HFFc6 (cell line): ENCODE data around the gene RCBTB1. TPM values are rescaled to one million over a fixed set of nuclear protein-coding genes. Genes with fewer than 3 reads are reported as not detected.

ENCODE experiments used
- DNase-seq: peaks from one replicate; pipeline ENCODE4 v3.0.0-alpha.2; 2018
- H3K27ac Mint-ChIP-seq: 2 replicates; pipeline ENCODE4 v1.8.0; 2020; ENCODE audit warnings: mild to moderate bottlenecking, mixed read lengths
- H3K27me3 Mint-ChIP-seq: 2 replicates; pipeline ENCODE4 v1.8.0; 2021; ENCODE audit warnings: mild to moderate bottlenecking, moderate library complexity, mixed read lengths; ENCODE audit not compliant: insufficient read depth
- H3K36me3 Mint-ChIP-seq: 2 replicates; pipeline ENCODE4 v1.8.0; 2021; ENCODE audit warnings: low read depth, mixed read lengths
- H3K4me1 Mint-ChIP-seq: 2 replicates; pipeline ENCODE4 v1.8.0; 2020; ENCODE audit warnings: low read depth, mixed read lengths
- H3K4me3 Mint-ChIP-seq: 2 replicates; pipeline ENCODE4 v1.8.0; 2020; ENCODE audit warnings: mild to moderate bottlenecking, moderate library complexity, mixed read lengths
- H3K9me3 Mint-ChIP-seq: 2 replicates; pipeline ENCODE4 v1.8.0; 2020; ENCODE audit warnings: mild to moderate bottlenecking, mixed read lengths
- total RNA-seq, 6 experiments: library from RNA; stranded (reverse); fragmentation: NEBNext Ultra II Directional; extraction: Animal tissue kit (Norgen Biotek cat#: 25700); gene quantifications; 2 replicates in 1 of 6; 3 replicates in 5 of 6; pipeline ENCODE4 v1.2.3, GENCODE V29; 2021
- TF ChIP-seq, protein P1 (sequence below): fragments of 200-600 bp; sonication (generic); IDR thresholded peaks from 2 replicates; pipeline ENCODE4 v1.5.0; 2021; ENCODE audit warnings: antibody characterized with exemption, mild to moderate bottlenecking

RCBTB1 gene
- total RNA-seq, 6 experiments from 2014 or later: 13.3 to 17.4 (median 15.6) TPM

- no peaks in the 10 kb centered on the region; the same call in 1 of the 2 replicates for H3K27me3 Mint-ChIP-seq
- no peak for DNase-seq
- H3K4me1 Mint-ChIP-seq: peaks cover 48% of the 10 kb centered on the region
- peak overlapping the region; percentile 97 for H3K27ac Mint-ChIP-seq
- H3K9me3 Mint-ChIP-seq: no peaks in the 10 kb centered on the region
- TF ChIP-seq, protein P1, sequence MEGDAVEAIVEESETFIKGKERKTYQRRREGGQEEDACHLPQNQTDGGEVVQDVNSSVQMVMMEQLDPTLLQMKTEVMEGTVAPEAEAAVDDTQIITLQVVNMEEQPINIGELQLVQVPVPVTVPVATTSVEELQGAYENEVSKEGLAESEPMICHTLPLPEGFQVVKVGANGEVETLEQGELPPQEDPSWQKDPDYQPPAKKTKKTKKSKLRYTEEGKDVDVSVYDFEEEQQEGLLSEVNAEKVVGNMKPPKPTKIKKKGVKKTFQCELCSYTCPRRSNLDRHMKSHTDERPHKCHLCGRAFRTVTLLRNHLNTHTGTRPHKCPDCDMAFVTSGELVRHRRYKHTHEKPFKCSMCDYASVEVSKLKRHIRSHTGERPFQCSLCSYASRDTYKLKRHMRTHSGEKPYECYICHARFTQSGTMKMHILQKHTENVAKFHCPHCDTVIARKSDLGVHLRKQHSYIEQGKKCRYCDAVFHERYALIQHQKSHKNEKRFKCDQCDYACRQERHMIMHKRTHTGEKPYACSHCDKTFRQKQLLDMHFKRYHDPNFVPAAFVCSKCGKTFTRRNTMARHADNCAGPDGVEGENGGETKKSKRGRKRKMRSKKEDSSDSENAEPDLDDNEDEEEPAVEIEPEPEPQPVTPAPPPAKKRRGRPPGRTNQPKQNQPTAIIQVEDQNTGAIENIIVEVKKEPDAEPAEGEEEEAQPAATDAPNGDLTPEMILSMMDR: no peak
- no peaks in the 10 kb centered on the region for H3K36me3 Mint-ChIP-seq
- H3K4me3 Mint-ChIP-seq: peak overlapping the region; percentile 95
These were observed 90.7 kb downstream of the RCBTB1 start for GRCh38 chr13:49494645-49495044.

GRCh38 chr13:49488563-49488962 lies 96.8 kb downstream of the RCBTB1 start:
- no peak for DNase-seq

More at GRCh38 chr13:49488563-49488962, 96.8 kb downstream of the RCBTB1 start:
- Mint-ChIP-seq H3K36me3 (peaks cover 10% of the 10 kb centered on the region), H3K27ac (no peak overlapping the region), H3K4me3 (no peak overlapping the region), H3K4me1 (peaks cover 4% of the 10 kb centered on the region), H3K9me3 (no peaks in the 10 kb centered on the region), H3K27me3 (no peaks in the 10 kb centered on the region; the same call in 1 of the 2 replicates)
- TF ChIP-seq, protein P1: no peak

Other genes with a start within 250 kb of the RCBTB1 start
- gene CAB39L, start 141.5 kb downstream of the RCBTB1 start, total RNA-seq: 1 to 10 TPM; 3.7 to 6.9 (median 5.9) TPM
- 1 to 10 TPM; 4.4 to 7.4 (median 6.5) TPM for gene SETDB2, start 141.3 kb downstream of the RCBTB1 start, total RNA-seq
- 10 to 100 TPM; 17.6 to 31.0 (median 25.3) TPM for gene PHF11, start 89.6 kb downstream of the RCBTB1 start, total RNA-seq
- gene ARL11, start 42.9 kb upstream of the RCBTB1 start, total RNA-seq: not detected
- 10 to 100 TPM; 69.5 to 82.8 (median 75.5) TPM for gene EBPL, start 105.9 kb upstream of the RCBTB1 start, total RNA-seq
- gene KPNA3, start 207.1 kb upstream of the RCBTB1 start, total RNA-seq: 10 to 100 TPM; 57.2 to 74.4 (median 65.6) TPM